GM12891 (cell line): ENCODE data around the gene CFAP97D1.

Source experiments
- DNase-seq: peaks from one replicate; pipeline ENCODE4 v3.0.0; 2011; ENCODE audit warnings: low spot score; ENCODE audit not compliant: insufficient read length
- FAIRE-seq: peaks from 2 replicates; lab custom pipeline; 2011; peaks lifted over from hg19 to GRCh38; lab: Jason Lieb, UNC
- PAX5 ChIP-seq: IDR thresholded peaks from 2 replicates; pipeline ENCODE4 v1.6.1; 2011; ENCODE audit warnings: low read length, moderate library complexity, mild to moderate bottlenecking; ENCODE audit not compliant: insufficient read depth, severe bottlenecking
- POLR2A ChIP-seq: IDR thresholded peaks from 2 replicates; pipeline ENCODE4 v1.6.1; 2011; ENCODE audit warnings: low read depth, low read length, control low read depth
- POLR2AphosphoS5 ChIP-seq: IDR thresholded peaks from 2 replicates; pipeline ENCODE4 v1.6.1; 2011; ENCODE audit warnings: low read depth, low read length, control low read depth
- POU2F2 ChIP-seq: IDR thresholded peaks from 2 replicates; pipeline ENCODE4 v1.6.1; 2011; ENCODE audit warnings: low read depth, mild to moderate bottlenecking, control low read depth, low read length, moderate library complexity
- SPI1 ChIP-seq: IDR thresholded peaks from 2 replicates; pipeline ENCODE4 v1.6.1; 2011; ENCODE audit warnings: low read depth, low read length, control low read depth
- TAF1 ChIP-seq: IDR thresholded peaks from 2 replicates; pipeline ENCODE4 v1.6.1; 2011; ENCODE audit warnings: low read depth, low read length, control low read depth

The CFAP97D1 gene

GRCh38 chr17:43812396-43813265, 32.4 kb downstream of the CFAP97D1 start:
- TF ChIP-seq TAF1: no peak
- no peak for TF ChIP-seq POU2F2
- no peak for TF ChIP-seq POLR2AphosphoS5
- TF ChIP-seq POLR2A: no peak
- no peak for TF ChIP-seq SPI1
- no peak for TF ChIP-seq PAX5
- DNase-seq (no peak), FAIRE-seq (no peak)

GRCh38 chr17:43813386-43813785, 33.2 kb downstream of the CFAP97D1 start:
- FAIRE-seq (no peak), DNase-seq (no peak)
- TF ChIP-seq TAF1 (no peak), POU2F2 (no peak), SPI1 (no peak), POLR2A (no peak), PAX5 (no peak), POLR2AphosphoS5 (no peak)

- TF ChIP-seq POLR2A (no peak), SPI1 (no peak), POLR2AphosphoS5 (no peak), TAF1 (no peak), PAX5 (no peak), POU2F2 (no peak)
- no peak for FAIRE-seq
- DNase-seq: no peak
Observed at GRCh38 chr17:43814026-43814425, 33.8 kb downstream of the CFAP97D1 start.

- FAIRE-seq: no peak
- TF ChIP-seq TAF1 (no peak), SPI1 (no peak)
- DNase-seq: no peak
Observed at GRCh38 chr17:43814714-43815113, 34.5 kb downstream of the CFAP97D1 start.

GRCh38 chr17:43816336-43817320, 36.4 kb downstream of the CFAP97D1 start:
- DNase-seq: no peak
- FAIRE-seq: no peak
- TF ChIP-seq POLR2AphosphoS5 (no peak), SPI1 (no peak)

- FAIRE-seq: no peak
- no peak for DNase-seq
- TF ChIP-seq TAF1: no peak
- TF ChIP-seq POLR2AphosphoS5: no peak
- no peak for TF ChIP-seq POLR2A
- TF ChIP-seq POU2F2: no peak
- no peak for TF ChIP-seq PAX5
- TF ChIP-seq SPI1: no peak
Observed at GRCh38 chr17:43817826-43818225, 37.6 kb downstream of the CFAP97D1 start.

- TF ChIP-seq TAF1 (no peak), PAX5 (no peak), POLR2A (no peak), POU2F2 (no peak), SPI1 (no peak), POLR2AphosphoS5 (no peak)
- FAIRE-seq (no peak), DNase-seq (no peak)
Observed at GRCh38 chr17:43818966-43819365, 38.7 kb downstream of the CFAP97D1 start.

- no peak for FAIRE-seq
- no peak for TF ChIP-seq POU2F2
- no peak for TF ChIP-seq SPI1
- no peak for TF ChIP-seq TAF1
- no peak for TF ChIP-seq POLR2A
- TF ChIP-seq PAX5: no peak
- no peak for TF ChIP-seq POLR2AphosphoS5
- no peak for DNase-seq
Observed at GRCh38 chr17:43820759-43821158, 40.5 kb downstream of the CFAP97D1 start.

- FAIRE-seq (no peak), DNase-seq (no peak)
- TF ChIP-seq PAX5 (no peak), POU2F2 (no peak), POLR2A (no peak), SPI1 (no peak), POLR2AphosphoS5 (no peak), TAF1 (no peak)
Observed at GRCh38 chr17:43822570-43823190, 42.4 kb downstream of the CFAP97D1 start.
